K562 treated with DMSO at 1 percent for 12 hours (cell line): Measurements from ENCODE around the gene VEZF1. TPM values are rescaled to one million over a fixed set of nuclear protein-coding genes. Genes with fewer than 3 reads are reported as not detected.

Experiments
- total RNA-seq: library from RNA; unstranded; fragments of 300-600 nt; gene quantifications from 2 replicates; pipeline ENCODE4 v1.2.3, GENCODE V29; 2022; ENCODE audit not compliant: insufficient read depth

The VEZF1 gene, protein sequence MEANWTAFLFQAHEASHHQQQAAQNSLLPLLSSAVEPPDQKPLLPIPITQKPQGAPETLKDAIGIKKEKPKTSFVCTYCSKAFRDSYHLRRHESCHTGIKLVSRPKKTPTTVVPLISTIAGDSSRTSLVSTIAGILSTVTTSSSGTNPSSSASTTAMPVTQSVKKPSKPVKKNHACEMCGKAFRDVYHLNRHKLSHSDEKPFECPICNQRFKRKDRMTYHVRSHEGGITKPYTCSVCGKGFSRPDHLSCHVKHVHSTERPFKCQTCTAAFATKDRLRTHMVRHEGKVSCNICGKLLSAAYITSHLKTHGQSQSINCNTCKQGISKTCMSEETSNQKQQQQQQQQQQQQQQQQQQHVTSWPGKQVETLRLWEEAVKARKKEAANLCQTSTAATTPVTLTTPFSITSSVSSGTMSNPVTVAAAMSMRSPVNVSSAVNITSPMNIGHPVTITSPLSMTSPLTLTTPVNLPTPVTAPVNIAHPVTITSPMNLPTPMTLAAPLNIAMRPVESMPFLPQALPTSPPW
- total RNA-seq = 6.3 and 32.4 TPM in 2 replicates

DNA sequence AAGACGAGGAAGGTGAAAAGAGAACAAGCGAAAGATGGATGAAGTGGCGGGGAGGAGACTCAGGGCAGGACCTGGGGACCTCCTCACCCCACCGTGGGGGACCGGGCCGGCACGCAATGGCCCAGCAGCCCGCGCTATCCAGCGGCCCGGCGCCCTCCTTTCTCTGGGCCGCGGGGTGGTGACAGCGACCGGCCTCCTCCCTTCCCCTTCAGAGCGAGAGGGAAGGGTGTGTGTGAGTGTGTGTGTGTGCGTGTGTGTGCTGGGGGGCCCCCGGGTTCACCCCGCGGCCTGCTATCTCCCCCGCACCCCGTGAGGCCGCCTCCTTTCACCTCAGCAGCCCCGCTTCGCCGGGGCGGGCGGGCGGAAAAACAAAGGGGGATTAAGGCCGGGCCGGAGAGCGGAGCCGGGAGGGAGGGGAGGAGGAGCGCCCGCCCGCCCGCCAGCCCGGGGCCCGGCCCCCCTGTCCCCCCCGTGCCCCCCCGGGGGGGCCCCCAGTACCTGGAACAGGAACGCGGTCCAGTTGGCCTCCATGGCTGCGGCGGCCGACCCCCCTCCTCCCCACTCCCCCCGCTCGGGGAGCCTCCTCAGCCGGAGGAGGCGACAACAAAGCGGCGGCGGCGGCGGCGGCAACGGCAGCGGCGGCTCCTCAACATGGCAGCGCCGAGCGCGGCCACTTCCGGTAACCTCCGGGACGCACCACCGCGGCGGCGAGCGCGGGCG lies at the start of gene VEZF1:
Gene VEZF1, minus strand, starts transcription at position 674 of the 720 bp plus-strand sequence. Its CDS starts 143 bp downstream, at position 531.

DNA sequence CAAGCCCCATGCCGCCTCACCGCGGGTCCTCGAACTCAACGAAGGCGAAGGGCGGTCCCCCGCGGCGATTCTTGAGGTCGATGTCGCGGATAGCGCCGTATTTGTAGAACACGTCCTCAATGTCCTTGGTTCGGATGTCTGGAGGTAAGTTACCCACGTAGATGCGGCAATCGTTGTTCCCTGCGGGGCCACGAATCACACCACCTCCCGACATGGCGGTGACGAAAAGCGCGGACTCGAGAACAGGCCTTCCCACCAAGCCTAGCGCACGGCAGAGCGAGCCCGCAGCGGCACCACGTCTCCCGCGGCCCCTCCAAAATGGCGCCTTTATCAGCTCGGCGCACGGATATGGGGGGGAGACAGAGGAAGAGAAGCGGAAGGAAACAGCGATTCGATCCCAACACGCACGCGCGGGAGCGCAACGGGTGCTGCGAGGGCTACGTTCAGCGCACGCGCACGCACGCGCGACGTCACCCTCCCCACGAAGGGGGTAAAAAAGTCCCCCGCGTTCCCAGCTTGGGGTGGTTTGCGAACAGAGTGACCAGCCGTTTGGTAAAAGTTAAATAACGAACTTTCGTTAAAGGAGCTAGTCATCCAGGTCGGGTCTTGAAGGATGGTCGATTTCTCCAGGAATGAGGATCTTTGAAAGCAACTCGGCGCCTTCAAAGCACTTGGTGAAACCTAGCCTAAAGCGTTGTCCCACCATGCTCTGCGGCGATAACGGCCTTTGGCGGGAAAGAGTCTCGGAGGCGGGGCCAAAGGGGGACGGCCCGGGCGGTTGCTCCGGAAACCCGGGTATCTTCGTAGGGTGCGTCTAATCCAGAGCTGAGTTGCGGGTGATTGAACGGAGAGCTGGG lies 19.1 kb upstream of the VEZF1 start, which contains the start of gene SRSF1:
Gene SRSF1, minus strand, starts transcription at position 323 of the 857 bp plus-strand sequence. Its CDS starts 109 bp downstream, at position 214.

DNA sequence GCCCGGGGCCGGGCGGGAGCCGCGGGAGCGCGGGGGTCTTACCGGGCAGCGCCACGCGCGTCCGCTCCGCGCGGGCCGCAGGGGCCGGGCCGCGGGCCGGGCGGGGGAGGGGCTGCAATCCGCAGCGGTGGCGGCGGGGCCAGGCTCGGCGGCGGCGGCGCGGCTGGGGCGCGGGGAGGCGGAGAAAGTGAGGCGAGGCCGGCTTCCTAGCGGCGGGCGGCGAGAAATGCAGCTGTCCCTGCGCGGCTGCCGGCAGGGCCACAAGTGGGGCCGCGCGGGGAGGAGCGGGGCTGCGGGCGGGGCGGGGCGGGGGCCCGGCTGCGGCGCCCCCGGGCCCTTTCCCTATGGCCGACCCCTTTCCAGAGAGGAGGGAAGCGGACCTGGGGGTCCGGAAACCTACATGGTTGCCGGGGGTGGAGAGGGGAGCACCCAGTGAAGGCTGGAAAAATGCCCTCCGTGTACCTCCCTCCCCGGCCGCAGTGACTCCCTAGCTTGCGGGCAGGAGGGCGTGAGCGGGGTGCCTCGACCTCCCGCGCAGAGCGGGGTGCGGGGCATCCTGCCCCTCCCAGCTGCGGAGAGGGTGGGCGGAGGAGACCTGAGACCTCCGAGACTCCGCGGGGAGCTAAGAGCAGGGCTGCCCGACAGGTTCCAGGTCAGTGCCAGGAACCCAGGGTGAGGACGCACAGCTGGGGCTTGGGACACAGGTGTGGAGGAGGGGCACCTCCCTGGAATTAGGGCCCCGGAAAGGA lies 32.7 kb downstream of the VEZF1 start, which contains the start of gene CUEDC1:
Gene CUEDC1, minus strand, starts transcription at position 230 of the 749 bp plus-strand sequence. CDS start 69,848 bp downstream, outside the sequence.

Other genes starting within 250 kb of the VEZF1 start
- gene CCDC182, start 243.0 kb downstream of the VEZF1 start, total RNA-seq = not detected in 2 replicates
- gene MRPS23, start 138.2 kb downstream of the VEZF1 start, total RNA-seq = 41.6 and 46.0 TPM in 2 replicates
- 3.4 and 4.4 TPM in 2 replicates for gene CUEDC1, start 32.8 kb downstream of the VEZF1 start, total RNA-seq
- 73.9 and 164 TPM in 2 replicates for gene SRSF1, start 19.0 kb upstream of the VEZF1 start, total RNA-seq
- 9.0 and 22.6 TPM in 2 replicates for gene DYNLL2, start 95.2 kb upstream of the VEZF1 start, total RNA-seq
- not detected in 2 replicates for gene OR4D1, start 160.1 kb upstream of the VEZF1 start, total RNA-seq
- not detected in 2 replicates for gene OR4D2, start 178.7 kb upstream of the VEZF1 start, total RNA-seq
- gene EPX, start 204.5 kb upstream of the VEZF1 start, total RNA-seq = 0.44 TPM in 1 of 2 replicates, not detected in the other
- 21.9 and 25.2 TPM in 2 replicates for gene MKS1, start 231.0 kb upstream of the VEZF1 start, total RNA-seq